Stimulated activated CD8-positive, alpha-beta memory T cell treated with anti-CD3 and anti-CD28 coated beads, Interleukin-12 subunit alpha, Interleukin-12 subunit beta, amount 100 ng/mL, for 4 hours (primary cell): ENCODE results near the gene C9orf72.
"Not testable (repeated sequence)": the region's sequence is repeated elsewhere in the genome, so short reads cannot be mapped to it uniquely, and the experiment has no call there.

Experiments
- DNase-seq: peaks from one replicate; pipeline ENCODE4 v3.0.0-alpha.2; 2020; ENCODE audit warnings: low read depth

C9orf72 gene

DNA sequence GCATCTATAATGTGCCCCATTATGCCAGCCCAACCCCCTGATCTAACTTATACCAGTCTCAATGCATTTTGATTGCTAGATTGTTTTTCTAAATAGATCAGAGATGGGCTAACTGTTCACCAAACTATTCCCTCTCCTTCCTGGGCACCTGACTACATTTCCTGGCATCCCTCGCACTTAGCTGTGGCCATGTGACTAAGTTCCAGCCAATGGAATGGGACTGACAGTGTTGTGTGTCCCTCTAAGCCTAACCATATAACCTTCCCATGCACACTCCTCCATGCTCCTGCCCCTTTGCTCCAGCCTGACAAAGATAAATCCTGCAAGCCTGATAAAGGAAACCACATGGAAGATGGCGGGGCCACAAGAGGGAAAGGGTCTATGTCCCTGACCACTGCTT is 61.5 kb downstream of the C9orf72 start:
- DNase-seq, result no peak

GRCh38 chr9:27510780-27511179 is 62.5 kb downstream of the C9orf72 start:
- no peak for DNase-seq

DNA sequence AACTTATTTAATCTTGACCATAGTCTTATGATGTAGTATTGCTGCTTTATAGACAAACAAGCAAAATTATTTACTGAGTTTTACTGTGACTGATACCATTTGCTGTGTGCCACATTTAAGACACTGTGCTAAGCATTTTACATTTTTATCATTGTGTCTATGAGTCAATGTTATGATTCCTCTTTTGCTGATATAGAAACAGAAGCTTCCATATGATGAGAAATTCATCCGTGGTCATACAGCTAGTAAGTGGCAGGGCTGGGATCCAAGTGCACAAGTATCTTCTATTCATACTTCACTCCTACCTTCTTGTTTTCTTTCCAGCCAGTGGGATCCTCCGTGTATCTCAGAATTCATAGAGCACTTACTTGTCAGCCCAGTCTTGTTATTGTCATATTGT is 66.3 kb downstream of the C9orf72 start:
- no peak for DNase-seq

- no peak for DNase-seq
Measured at GRCh38 chr9:27505744-27506161, 67.5 kb downstream of the C9orf72 start.

DNA sequence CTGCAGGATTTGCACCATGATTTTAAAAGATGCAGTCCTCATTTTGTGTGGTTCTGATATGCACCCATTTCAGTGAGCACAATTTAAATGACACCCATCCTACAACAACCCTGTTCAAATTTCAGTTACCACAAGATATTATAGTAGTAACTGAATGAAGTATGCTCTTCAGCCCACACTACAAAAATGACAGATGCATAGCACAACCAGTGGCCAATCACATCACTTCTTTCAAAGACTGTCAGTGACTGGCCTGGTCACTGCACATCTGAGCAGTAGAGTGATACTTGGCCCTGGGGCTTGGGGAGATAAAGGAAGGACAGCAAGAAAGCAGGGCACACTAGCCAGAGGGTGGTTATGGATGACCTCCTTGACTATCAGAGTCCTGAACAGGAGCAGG is 69.0 kb downstream of the C9orf72 start:
- no peak for DNase-seq

DNA sequence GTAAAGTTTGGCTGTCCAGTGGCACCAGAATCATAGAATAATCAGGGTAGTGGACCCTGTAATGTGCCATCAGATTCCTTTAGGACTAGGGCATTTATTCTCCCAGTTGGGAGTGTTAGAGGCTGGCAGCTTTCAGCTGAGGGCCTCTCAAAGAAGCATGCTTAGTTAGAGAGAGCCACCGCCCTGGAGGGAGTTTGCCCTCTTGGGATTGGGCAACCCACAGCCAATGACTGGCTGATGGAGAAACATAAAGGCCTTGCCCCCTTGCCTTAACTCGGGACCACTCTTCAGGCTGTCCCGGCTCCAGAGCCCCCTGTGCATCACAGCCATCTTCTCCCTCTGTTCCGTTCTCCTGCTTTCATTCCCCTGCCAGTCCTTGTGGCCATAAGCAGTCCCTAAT is 69.7 kb downstream of the C9orf72 start:
- DNase-seq, result no peak

- not testable (repeated sequence) for DNase-seq
Measured at GRCh38 chr9:27500902-27501301, 72.4 kb downstream of the C9orf72 start.

- DNase-seq, result no peak
Measured at GRCh38 chr9:27499451-27499850, 73.8 kb downstream of the C9orf72 start.

GRCh38 chr9:27497883-27498417 is 75.3 kb downstream of the C9orf72 start:
- no peak for DNase-seq
